ENCODE data around the gene ATP2A3. TPM values are rescaled to one million over a fixed set of nuclear protein-coding genes. Genes with fewer than 3 reads are reported as not detected.

ATP2A3 gene
- total and polyA plus RNA-seq, 2 experiments from 2014 or later: 2.2 to 4.1 TPM

- TF ChIP-seq EZH2phosphoT487 (IDR thresholded peaks at IDR 0.05; ENCODE audit: low read depth, severe bottlenecking, unreplicated experiment) (no peak), CTCF (IDR thresholded peaks at IDR 0.05; ENCODE audit: poor library complexity) (no peak), EZH2 (IDR thresholded peaks at IDR 0.05; ENCODE audit: borderline replicate concordance) (no peak)
- Histone ChIP-seq H4K20me1 (ENCODE audit: insufficient read depth, poor library complexity, severe bottlenecking) (no peaks in the 10 kb centered on the region), H3K27me3 (no peaks in the 10 kb centered on the region), H3K4me2 (no peak overlapping the region), H3K36me3 (replicated peaks; ENCODE audit: insufficient read depth, low read depth) (no peaks in the 10 kb centered on the region), H3K4me1 (ENCODE audit: insufficient read depth) (no peaks in the 10 kb centered on the region), H3K9me3 (ENCODE audit: low read depth) (no peaks in the 10 kb centered on the region), H3K79me2 (no peaks in the 10 kb centered on the region), H3K9me2 (replicated peaks; ENCODE audit: insufficient read depth) (no peaks in the 10 kb centered on the region), H3K27ac (no peak overlapping the region), H2AFZ (no peak overlapping the region), H3K4me3 (no peak overlapping the region)
- DNase-seq (ENCODE audit: low spot score): no peak
- WGBS (ENCODE audit: low lambda C conversion rate, missing lambda C conversion rate): 94% methylated on average over 6 of the region's 6 CpGs
Observed at GRCh38 chr17:3970668-3971067, 6.4 kb upstream of the ATP2A3 start.

GRCh38 chr17:3969963-3970362, 5.7 kb upstream of the ATP2A3 start:
- H3K4me3 ChIP-seq: no peak overlapping the region
- no peak overlapping the region for H3K4me2 ChIP-seq
- no peak overlapping the region for H2AFZ ChIP-seq
- 84% methylated on average over 7 of the region's 7 CpGs for WGBS (ENCODE audit: low lambda C conversion rate, missing lambda C conversion rate)
- H3K9me2 ChIP-seq (replicated peaks; ENCODE audit: insufficient read depth): no peaks in the 10 kb centered on the region
- no peak for TF ChIP-seq EZH2 (IDR thresholded peaks at IDR 0.05; ENCODE audit: borderline replicate concordance)
- no peak for TF ChIP-seq EZH2phosphoT487 (IDR thresholded peaks at IDR 0.05; ENCODE audit: low read depth, severe bottlenecking, unreplicated experiment)
- no peak for TF ChIP-seq CTCF (IDR thresholded peaks at IDR 0.05; ENCODE audit: poor library complexity)
- no peaks in the 10 kb centered on the region for H3K36me3 ChIP-seq (replicated peaks; ENCODE audit: insufficient read depth, low read depth)
- no peaks in the 10 kb centered on the region for H3K9me3 ChIP-seq (ENCODE audit: low read depth)
- H3K27ac ChIP-seq: no peak overlapping the region
- H3K79me2 ChIP-seq: no peaks in the 10 kb centered on the region
- H3K4me1 ChIP-seq (ENCODE audit: insufficient read depth): peaks cover 7% of the 10 kb centered on the region
- DNase-seq (ENCODE audit: low spot score): no peak
- peaks cover 3% of the 10 kb centered on the region for H3K27me3 ChIP-seq
- H4K20me1 ChIP-seq (ENCODE audit: insufficient read depth, poor library complexity, severe bottlenecking): no peaks in the 10 kb centered on the region

- DNase-seq (ENCODE audit: low spot score): no peak
- 91% methylated on average over 18 of the region's 18 CpGs for WGBS (ENCODE audit: low lambda C conversion rate, missing lambda C conversion rate)
- H4K20me1 ChIP-seq (ENCODE audit: insufficient read depth, poor library complexity, severe bottlenecking): no peaks in the 10 kb centered on the region
- no peaks in the 10 kb centered on the region for H3K79me2 ChIP-seq
- no peak overlapping the region for H3K27ac ChIP-seq
- peaks cover 9% of the 10 kb centered on the region for H3K27me3 ChIP-seq
- TF ChIP-seq EZH2 (IDR thresholded peaks at IDR 0.05; ENCODE audit: borderline replicate concordance) (no peak), CTCF (IDR thresholded peaks at IDR 0.05; ENCODE audit: poor library complexity) (no peak), EZH2phosphoT487 (IDR thresholded peaks at IDR 0.05; ENCODE audit: low read depth, severe bottlenecking, unreplicated experiment) (no peak)
- no peaks in the 10 kb centered on the region for H3K9me2 ChIP-seq (replicated peaks; ENCODE audit: insufficient read depth)
- no peak overlapping the region for H2AFZ ChIP-seq
- H3K4me1 ChIP-seq (ENCODE audit: insufficient read depth): peaks cover 10% of the 10 kb centered on the region
- no peak overlapping the region for H3K4me3 ChIP-seq
- no peak overlapping the region for H3K4me2 ChIP-seq
- no peaks in the 10 kb centered on the region for H3K36me3 ChIP-seq (replicated peaks; ENCODE audit: insufficient read depth, low read depth)
- no peaks in the 10 kb centered on the region for H3K9me3 ChIP-seq (ENCODE audit: low read depth)
Observed at GRCh38 chr17:3968886-3969524, 4.8 kb upstream of the ATP2A3 start.

Measured in hepatocyte (in vitro differentiated cells).